CD4-positive, alpha-beta T cell treated with Interleukin-12 subunit alpha and Interleukin-12 subunit beta, for 1 hour (primary cell): ENCODE measurements around the gene PHACTR2.
A peak's percentile ranks its signal among the peaks of the same experiment; 100 is the strongest.
"Not testable (repeated sequence)": the region's sequence is repeated elsewhere in the genome, so short reads cannot be mapped to it uniquely, and the experiment has no call there.

Experiments used
- DNase-seq: peaks from one replicate; pipeline ENCODE4 v3.0.0-alpha.2; 2020

The PHACTR2 gene

GRCh38 chr6:143822584-143823024 lies 144.8 kb downstream of the PHACTR2 start:
- DNase-seq = no peak

GRCh38 chr6:143823548-143823947 lies 145.8 kb downstream of the PHACTR2 start:
- DNase-seq = no peak

GRCh38 chr6:143828572-143828971 lies 150.8 kb downstream of the PHACTR2 start:
- DNase-seq = no peak

GRCh38 chr6:143836150-143836549 lies 158.4 kb downstream of the PHACTR2 start:
- DNase-seq = no peak

- DNase-seq = no peak
These were observed 160.6 kb downstream of the PHACTR2 start for GRCh38 chr6:143838395-143838794.

GRCh38 chr6:143839196-143839595 lies 161.4 kb downstream of the PHACTR2 start:
- no peak for DNase-seq

GRCh38 chr6:143840595-143841265 lies 163.0 kb downstream of the PHACTR2 start:
- no peak for DNase-seq

- DNase-seq = no peak
These were observed 164.7 kb downstream of the PHACTR2 start for GRCh38 chr6:143842461-143842901.

GRCh38 chr6:143842902-143843676 lies 165.3 kb downstream of the PHACTR2 start, which contains the start of gene LTV1:
LTV1 (plus strand) TSS chr6:143843338; CDS start chr6:143843478, 140 bp downstream.
- DNase-seq = peak; percentile 93

GRCh38 chr6:143843677-143843999 lies 165.9 kb downstream of the PHACTR2 start:
- DNase-seq = no peak

- DNase-seq = peak; percentile 6
These were observed 166.2 kb downstream of the PHACTR2 start for GRCh38 chr6:143844006-143844405.

GRCh38 chr6:143845033-143845432 lies 167.3 kb downstream of the PHACTR2 start:
- no peak for DNase-seq

GRCh38 chr6:143851706-143852105 lies 173.9 kb downstream of the PHACTR2 start:
- DNase-seq = not testable (repeated sequence)

GRCh38 chr6:143855057-143855456 lies 177.3 kb downstream of the PHACTR2 start:
- DNase-seq = not testable (repeated sequence)

GRCh38 chr6:143856762-143857161 lies 179.0 kb downstream of the PHACTR2 start:
- DNase-seq = not testable (repeated sequence)

- DNase-seq = no peak
These were observed 179.9 kb downstream of the PHACTR2 start for GRCh38 chr6:143857651-143858050.

GRCh38 chr6:143859891-143860660 lies 182.3 kb downstream of the PHACTR2 start:
- DNase-seq = no peak

GRCh38 chr6:143863771-143864170 lies 186.0 kb downstream of the PHACTR2 start:
- no peak for DNase-seq

- DNase-seq = no peak
These were observed 186.5 kb downstream of the PHACTR2 start, which contains the start of gene ZC2HC1B for GRCh38 chr6:143864234-143864633. ZC2HC1B (plus strand) TSS chr6:143864474; CDS start chr6:143864540, 66 bp downstream.

GRCh38 chr6:143867236-143867635 lies 189.5 kb downstream of the PHACTR2 start:
- DNase-seq = no peak

- not testable (repeated sequence) for DNase-seq
These were observed 191.0 kb downstream of the PHACTR2 start for GRCh38 chr6:143868808-143869207.

GRCh38 chr6:143871202-143871730 lies 193.5 kb downstream of the PHACTR2 start:
- not testable (repeated sequence) for DNase-seq

GRCh38 chr6:143872201-143872600 lies 194.4 kb downstream of the PHACTR2 start:
- peak; percentile 6 for DNase-seq
